GM21515 (cell line): ENCODE measurements around the gene WDR59.
"Not testable (repeated sequence)": the region's sequence is repeated elsewhere in the genome, so short reads cannot be mapped to it uniquely, and the experiment has no call there.

Source experiments
- ATAC-seq: cut with Tn5 transposase; IDR thresholded peaks from one replicate; pipeline ENCODE4 v1.9.1; 2021; ENCODE audit not compliant: unreplicated experiment

The WDR59 gene

DNA sequence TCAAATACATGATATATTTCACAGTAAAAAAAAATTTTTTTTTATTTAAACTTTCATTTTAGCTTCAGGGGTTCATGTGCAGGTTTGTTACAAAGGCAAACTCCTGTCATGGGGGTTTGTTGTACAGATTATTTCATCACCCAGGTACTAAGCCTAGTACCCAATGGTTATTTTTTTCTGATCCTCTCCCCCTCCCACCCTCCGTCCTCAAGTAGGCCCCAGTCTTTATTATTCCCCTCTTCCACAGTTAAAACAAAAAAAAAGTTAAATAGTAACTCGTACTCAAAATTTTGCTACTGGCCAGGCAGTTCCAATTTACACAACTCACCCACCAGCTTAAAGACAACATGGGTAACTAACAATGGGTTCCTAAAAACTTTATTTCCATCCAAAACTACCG, 63.9 kb downstream of the WDR59 start:
- no peak for ATAC-seq

DNA sequence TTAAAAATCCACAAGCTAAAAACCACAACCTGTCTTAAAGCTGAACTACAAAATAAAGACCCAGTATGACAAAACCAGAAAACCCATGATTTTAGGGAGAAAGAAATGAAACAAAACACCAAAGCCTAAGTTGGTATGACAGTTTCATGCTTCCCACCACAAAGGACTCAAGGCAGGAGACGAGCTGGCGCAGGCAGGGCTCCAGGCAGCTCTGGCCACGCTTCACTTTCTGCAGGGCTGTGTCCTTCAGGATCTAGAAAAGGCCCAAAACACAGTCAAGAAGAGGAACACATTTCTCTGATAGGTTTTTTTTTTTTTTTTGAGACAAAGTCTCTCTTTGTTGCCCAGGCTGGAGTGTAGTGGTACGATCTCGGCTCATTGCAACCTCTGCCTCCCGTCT, 75.3 kb downstream of the WDR59 start:
- ATAC-seq, result no peak

DNA sequence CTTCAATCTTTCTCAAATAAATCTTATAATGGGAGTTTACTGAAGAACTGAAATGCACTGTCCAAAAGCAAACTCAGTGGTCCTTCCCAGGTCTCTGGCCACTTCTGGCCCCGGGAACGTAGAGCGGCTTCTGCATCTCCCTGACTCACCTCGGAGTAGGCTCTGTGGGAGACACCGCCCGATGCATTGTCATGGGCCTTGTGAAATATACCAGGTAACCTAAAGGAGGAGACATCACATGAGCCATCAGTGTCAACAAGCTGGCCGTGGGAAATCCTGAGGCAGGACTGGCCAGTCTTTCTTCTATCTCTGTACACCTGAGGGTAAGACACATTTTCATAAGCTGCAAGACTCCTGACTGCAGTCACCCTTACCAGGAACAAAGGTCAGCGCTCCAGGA, 76.2 kb downstream of the WDR59 start:
- not testable (repeated sequence) for ATAC-seq

DNA sequence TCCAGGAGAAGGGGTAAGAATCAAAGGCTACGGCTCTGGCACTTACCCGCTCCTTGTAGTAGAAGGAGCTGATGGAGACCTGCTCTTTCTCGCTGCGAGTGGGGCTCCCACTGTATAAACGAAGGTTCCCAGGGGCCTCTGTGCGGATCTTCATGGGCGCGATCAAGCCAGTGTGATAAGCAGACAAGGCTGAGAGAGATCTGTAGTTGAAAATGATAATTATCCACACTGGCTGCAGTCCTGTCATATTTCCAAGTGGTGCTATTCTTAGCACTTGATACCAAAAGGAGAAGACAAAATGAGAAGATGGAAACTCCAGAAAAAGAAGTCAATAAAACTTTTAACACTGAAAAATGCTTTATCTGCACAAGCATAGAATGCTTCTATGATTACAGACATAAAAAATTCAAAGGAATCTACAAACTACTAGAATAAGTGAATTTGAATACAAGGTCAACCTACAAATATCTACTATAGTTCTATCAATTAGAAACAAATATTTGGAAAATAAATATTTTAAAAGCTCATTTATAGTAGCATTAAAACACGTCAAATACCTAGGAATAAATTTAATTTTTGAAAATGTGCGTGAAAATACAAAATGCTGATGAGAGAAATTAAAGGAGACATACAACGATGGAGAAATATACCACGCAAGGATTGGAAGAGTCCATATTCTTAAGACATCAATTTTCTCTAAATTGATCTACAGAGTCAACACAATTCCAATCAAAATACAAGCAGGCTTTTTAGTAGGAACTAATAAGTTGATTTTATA, 80.8 kb downstream of the WDR59 start:
- no peak for ATAC-seq

DNA sequence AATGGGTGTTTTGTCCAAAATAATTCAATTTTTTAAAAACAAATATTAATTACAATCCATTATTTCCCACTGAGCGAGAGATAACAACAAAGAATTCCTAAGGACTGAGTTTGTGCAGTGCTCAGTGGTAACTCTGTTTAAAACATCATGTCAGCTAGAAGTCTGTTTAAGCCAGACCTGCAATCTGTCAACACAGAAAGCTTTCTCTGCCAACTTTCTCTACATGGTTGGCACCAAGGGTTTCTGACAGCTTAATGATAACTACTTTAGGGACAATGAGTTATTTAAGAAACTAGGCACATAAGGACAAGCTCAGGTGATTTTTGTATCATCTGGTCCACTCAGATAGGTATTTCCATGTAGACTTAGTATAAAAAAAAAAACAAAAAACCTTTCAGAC, 81.8 kb downstream of the WDR59 start:
- ATAC-seq, result no peak

DNA sequence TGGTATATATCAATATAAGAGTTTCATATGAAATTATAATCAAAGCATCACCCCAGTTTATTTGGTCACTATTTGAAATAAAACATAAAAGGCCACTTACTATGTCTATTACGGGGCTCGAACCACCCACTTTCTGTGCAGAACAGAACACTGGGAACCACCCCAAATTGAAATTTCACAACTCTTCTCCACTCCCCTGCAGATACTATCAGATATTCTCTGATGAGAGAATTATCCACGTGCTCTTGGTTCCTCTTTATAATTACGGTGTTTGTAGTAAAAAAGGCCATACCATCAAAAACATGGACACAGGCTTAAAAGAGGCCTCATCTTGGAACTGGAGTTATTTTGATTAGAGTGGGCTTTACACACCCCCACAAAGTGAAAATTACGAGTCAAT, 82.8 kb downstream of the WDR59 start:
- no peak for ATAC-seq

DNA sequence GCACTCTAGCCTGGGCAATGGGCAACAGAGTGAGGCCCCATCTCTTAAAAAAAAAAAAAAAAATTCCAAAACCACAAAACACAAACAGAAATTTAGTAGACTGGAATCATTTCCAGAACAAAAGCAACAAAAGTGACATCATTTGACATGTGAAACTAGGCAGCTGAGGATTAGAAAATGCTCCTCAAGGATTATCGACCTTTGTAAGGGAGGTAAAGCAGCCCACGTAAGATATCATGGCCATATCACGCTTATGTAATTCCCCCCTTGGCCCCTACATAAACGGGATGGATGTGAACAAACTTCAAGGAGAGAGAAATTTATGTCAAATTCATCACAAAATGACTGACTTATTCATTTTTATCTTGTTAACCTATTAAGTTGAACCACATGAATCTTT, 83.3 kb downstream of the WDR59 start:
- ATAC-seq, result no peak

DNA sequence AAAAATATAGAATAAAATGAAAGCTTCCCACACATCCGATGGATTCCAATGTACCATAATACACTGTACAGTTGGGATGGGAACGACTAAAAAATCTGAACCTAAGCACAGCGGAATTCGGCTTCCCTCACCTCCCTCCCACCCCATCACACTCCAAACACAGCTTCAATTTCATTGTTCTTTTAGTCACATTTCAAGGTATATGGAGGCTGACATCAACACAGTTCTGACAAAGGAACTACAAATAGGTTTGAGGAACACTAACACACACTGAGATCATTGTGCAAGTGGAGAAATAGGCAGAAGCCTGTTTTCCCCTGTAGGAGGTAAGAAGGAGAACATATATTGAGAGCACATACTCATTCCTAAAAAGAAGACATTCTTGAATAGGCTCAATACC, 85.1 kb downstream of the WDR59 start:
- ATAC-seq, result no peak

DNA sequence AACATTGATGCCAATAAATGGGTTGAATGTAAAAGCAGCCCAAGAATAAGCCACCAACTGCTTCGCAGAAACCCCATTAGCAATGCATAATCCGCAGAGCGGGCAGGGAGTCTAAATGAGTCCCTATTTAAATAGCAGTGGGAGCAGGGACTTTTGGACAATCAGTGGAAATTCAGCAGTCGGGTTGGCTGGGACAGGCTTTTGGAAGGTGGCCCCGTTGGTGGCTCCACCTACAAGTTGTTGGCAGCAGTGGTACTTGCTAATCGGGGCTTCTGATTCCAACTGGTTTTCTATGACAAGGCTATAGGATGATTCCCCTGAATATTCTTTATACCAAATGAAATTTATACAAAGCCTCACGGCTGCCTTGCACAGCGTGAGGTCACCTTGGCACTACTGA, 86.3 kb downstream of the WDR59 start:
- ATAC-seq, result no peak

DNA sequence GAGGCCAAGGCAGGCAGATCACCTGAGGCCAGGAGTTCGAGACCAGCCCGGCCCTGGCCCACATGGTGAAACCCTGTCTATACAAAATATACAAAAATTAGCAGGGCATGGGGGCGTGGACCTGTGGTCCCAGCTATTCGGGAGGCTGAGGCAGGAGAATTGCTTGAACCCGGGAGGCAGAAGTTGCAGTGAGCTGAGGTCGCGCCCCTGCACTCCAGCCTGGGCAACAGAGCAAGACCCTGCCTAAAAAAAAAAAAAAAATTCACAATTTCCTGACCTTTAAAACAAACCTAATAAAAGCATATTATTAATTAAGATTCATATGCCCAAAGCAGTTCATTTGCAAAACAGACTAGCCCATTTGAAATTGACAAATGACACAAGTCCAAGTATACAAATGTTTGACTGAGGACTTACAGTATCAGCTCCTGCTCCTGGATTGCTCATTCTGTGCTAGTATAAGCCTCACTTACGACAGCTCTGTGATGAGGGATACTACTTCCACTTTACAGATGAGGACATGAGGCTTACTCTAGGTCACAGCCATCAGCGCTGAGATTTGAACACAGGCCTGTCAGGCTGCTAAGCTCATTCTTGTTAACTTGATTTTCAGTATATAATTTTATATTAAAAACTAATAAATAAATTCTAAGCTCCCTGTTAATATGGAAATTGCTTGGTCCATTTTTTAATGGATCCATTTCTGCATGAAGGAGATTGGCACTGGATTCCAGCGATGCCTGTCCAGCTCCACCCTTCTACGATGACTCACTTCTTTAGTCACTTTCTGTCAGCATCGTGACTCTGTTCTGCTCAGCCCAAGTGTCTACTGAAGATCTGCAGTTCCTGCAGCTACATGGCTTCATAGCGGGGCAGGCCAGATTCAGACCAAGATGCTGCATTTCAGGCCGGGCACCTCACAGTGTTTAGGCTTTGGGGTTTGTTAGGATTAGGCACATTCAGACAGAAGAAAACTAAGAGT, 88.2 kb downstream of the WDR59 start:
- ATAC-seq, result no peak

DNA sequence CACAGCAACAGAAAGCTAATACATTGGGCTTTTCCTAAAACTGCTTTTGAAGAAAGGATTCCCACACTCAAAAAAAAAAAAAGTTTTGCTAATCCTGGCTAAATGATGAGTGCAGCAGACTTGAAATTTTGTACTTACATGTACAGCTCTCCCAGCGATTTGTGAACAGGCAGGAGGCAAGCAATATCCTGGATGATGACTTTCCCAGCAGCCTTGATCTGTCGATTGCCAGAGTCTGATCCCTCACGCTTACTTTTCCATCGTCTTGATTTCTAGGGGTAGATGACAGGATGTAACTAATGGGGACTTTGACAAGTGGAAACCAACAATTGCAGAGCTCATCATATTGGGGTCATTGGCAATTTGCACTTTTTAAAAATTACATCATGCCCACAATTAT, 91.4 kb downstream of the WDR59 start:
- ATAC-seq, result no peak

DNA sequence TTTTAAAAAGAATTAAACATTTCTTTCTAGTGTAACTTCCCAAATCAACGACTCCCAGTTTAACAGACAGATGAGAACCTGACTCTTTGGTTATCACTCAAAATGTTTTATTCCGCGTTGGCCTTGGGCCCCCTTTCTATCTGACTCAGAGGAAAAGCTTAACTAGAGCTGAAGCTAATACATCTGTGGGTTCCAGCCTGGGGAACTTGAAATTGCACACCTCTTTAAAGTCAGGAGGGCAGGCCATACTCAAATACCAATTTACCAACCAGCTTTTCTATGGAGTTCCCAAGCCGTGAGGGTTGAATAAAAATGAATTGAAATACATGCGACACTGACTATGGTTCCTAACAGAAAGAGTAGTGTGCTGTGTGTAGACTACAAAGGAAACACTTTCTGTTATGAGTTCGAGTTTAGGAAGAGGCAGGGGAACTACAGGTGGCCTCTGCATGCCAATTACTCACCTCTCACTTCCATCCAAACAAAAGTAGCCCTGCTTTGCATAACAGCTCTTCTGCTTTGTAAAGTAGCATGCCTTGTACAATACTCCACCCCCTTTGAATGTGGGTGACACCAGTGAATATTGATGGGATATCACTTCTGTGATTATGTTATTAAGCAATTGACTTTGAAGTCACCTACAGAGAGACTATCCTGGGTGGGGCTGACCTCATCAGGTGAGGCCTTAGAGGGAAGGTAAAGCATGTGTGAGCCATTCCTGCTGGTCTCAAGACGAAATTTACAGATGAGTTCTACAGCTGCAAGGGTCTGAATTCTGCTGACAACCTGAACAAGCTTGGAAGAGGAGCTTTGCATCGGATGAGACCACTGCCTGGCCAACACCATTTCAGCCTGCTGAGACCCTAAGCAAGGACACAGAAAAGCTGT, 92.1 kb downstream of the WDR59 start:
- peak; percentile 85 for ATAC-seq

DNA sequence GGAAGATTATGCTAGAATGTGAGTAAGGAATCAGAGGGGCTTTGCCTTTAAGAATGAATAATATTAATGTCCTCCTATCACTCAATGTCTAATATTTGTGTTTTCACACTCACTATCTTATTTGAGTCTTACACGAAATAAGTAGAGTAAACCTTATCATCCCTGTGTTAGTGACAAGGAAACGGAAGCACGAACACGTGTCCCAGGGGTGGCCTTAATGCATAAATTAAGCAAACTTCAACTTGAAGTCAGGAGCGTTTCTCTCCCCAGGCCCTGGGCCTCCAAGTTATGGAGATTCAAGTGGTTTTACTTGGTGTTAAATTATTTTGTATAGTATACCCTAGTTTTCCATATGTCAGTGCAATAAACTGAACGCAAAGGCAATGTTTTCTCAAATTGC, 96.0 kb downstream of the WDR59 start:
- no peak for ATAC-seq

DNA sequence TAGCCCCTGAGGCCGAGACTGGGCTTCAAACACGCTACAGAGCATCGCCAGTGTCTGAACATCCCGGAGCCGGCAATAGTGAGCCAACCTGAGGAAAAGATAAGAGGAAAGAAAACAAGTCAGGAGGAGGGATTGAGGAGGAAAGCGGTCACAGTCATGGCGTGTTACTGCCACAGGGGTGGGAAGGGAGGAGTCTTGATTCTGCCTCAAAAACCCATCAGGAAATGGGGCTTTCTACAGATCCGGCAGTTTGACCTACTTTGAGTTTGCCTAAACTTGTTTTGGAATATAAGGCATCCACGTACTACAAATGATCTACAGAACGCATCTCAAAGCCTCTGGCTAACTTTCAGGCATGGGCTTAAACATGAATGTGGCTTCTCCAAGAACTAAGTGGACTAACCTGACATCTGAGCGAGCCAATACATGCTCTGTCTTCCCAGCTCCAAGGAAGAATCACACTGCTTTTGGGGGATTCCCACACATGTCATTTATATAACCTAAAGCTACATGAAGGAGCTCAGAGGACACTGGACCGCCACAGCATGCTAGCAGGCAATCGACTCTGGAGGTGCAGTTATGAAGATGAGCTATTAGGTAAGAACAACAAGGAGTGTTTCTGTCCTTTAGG, 96.6 kb downstream of the WDR59 start:
- ATAC-seq, result no peak

DNA sequence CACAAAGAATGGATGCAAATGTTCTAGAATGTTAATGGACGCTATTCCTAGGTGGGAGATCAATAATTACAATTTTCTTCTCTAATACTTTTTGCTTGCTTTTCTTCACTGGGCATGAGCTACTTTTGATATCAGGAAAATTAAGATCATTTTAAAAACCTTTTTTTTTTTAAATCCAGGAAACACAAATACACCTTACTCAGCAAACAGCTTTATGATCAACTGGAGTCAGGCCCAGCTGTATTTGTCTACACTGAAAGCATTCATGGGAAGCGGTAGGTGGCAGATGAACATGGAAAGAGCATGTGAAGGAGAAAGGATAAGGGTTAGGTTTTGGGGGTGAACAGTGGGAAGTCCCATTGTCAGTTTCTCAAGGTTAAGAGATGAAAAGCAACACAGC, 97.8 kb downstream of the WDR59 start:
- no peak for ATAC-seq

DNA sequence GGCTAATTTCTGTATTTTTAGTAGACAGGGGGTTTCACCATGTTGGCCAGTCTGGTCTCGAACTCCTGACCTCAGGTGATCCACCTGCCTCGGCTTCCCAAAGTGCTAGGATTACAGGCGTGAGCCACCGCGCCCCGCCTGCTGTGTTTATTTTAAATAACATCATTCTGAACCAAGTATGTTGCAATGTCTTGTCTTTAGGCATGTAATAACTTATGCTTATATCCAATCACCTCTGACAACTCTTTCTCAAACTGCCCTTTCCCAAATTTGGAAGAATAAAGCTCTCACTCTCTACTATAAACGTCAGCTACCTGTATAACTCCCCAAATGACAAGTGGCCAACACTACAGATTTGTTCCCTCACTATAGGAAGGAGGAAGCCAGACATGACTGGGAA, 107.2 kb downstream of the WDR59 start:
- no peak for ATAC-seq

DNA sequence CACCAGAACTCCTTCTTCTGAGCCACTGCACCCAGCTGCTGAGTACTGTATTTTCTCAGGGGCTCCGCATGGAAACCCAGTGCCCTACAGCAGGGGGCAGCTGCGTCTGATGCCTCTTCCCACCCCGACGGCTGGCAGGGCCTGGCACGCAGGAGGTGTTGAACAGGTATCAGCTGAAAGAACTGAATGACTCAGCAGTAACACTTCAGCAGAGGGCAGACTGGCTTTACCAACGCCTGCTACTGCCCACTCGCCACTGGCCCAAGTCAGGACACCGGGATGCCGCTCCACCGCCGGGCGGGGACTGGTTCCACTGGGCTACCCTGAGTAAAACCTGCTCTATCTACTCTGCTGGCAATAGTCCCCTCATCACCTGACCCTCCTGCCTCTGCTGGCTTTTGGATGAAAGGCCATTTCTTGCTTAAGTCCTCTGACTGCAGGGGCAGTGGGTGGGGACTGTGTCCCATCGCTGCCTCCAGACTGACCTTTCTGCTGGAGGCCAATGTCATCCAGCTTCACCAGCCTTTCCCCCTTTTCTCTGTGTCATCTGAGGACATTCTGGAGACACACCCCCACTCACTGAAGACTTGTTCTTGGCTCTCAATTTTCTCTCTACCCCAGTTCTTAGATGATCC, 109.9 kb downstream of the WDR59 start:
- no peak for ATAC-seq

DNA sequence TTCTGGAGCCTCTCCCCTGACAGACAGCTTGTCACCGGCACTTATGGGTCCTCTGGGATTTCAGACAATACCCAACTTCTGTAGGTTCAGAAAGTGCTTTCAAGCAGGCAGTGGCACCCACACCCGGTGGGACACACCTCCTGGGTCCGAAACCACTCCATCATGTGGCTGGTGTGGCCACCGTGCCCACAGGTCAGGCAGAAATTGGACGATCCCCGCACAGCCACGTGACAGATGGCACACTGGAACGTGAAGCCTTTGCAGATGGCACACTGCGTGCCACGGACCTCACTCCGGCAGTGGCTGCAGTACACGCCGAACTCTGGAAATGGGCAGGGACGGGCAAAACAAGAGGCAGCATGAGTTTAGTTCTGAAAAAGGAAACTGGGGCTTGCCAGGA, 110.8 kb downstream of the WDR59 start:
- ATAC-seq, result no peak

DNA sequence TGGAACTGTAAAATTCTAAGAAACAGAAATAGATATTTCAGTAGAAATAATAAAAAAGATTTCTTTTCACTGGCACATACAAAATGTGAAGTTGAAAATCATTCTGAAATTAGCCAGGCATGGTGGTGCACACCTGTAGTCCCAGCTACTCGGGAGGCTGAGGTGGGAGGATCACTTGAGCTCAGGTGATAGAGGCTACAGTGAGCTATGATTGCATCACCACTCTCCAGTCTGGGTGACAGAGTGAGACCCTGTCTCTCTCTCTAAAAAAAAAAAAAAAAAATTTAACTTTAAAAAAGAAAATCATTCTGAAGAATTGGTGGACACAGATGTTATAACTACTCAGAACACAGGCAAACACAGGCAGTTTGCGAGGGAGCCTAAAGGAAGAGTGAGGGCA, 112.6 kb downstream of the WDR59 start:
- ATAC-seq, result no peak

DNA sequence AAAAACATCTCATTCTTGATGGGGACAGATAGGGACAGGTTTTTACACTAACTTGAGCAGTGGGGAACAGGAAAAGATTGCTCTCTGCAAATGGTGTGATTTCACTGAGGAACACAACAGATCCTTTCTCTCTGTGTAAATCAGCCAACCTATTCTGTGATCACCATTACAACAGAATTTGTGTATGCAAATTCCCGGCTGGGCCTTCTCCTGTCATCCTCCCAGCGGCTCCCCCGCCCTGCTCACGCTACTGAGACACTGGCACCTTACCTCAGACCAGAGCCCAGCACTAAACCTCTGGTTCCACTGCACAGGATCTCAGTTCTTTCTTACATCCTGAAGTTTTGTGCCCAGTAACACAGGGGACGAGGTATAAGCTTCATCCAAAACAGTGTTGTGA, 113.3 kb downstream of the WDR59 start:
- ATAC-seq, result no peak
